ENCODE results near the gene ARHGAP15. TPM values are rescaled to one million over a fixed set of nuclear protein-coding genes. Genes with fewer than 3 reads are reported as not detected.

Gene ARHGAP15
- total RNA-seq, 1 donor from 2014 or later: not detected

GRCh38 chr2:143175438-143175837 lies 46.2 kb downstream of the ARHGAP15 start:
- Mint-ChIP-seq H3K4me1 (ENCODE audit: low read depth, unreplicated experiment) (no peaks in the 10 kb centered on the region), H3K9me3 (ENCODE audit: unreplicated experiment) (no peaks in the 10 kb centered on the region), H3K27ac (ENCODE audit: unreplicated experiment) (no peak overlapping the region), H3K36me3 (ENCODE audit: low read depth, unreplicated experiment) (no peaks in the 10 kb centered on the region), H3K4me3 (ENCODE audit: unreplicated experiment) (no peak overlapping the region), H3K27me3 (ENCODE audit: low read depth, unreplicated experiment) (no peaks in the 10 kb centered on the region)
- Histone ChIP-seq H3K4me1 (ENCODE audit: insufficient read depth, low read length) (no peaks in the 10 kb centered on the region), H3K4me2 (ENCODE audit: low read length) (no peak overlapping the region), H4K20me1 (ENCODE audit: insufficient read depth, low read length) (no peaks in the 10 kb centered on the region), H3K36me3 (ENCODE audit: insufficient read depth, low read length) (no peaks in the 10 kb centered on the region), H3K27ac (ENCODE audit: low read depth, low read length) (no peak overlapping the region), H2AFZ (ENCODE audit: low read depth, low read length) (no peak overlapping the region), H3K4me3 (ENCODE audit: insufficient read depth, low read depth, low read length) (no peak overlapping the region), H3K27me3 (ENCODE audit: insufficient read depth, low read length) (no peaks in the 10 kb centered on the region), H3K79me2 (ENCODE audit: insufficient read depth, low read length) (no peaks in the 10 kb centered on the region), H3K9me3 (ENCODE audit: insufficient read depth, low read depth, low read length) (no peaks in the 10 kb centered on the region), H3K9ac (ENCODE audit: low read length) (no peak overlapping the region)
- TF ChIP-seq CTCF (IDR thresholded peaks at IDR 0.05; ENCODE audit: insufficient read depth, low read depth, low read length) (no peak), EZH2 (IDR thresholded peaks at IDR 0.05; ENCODE audit: insufficient read depth, low read length) (no peak)
- DNase-seq (ENCODE audit: low read depth) (no peak), FAIRE-seq (no peak)

- FAIRE-seq: no peak
- no peaks in the 10 kb centered on the region for H3K27me3 Mint-ChIP-seq (ENCODE audit: low read depth, unreplicated experiment)
These were observed 47.4 kb downstream of the ARHGAP15 start for GRCh38 chr2:143176606-143177005.

More at GRCh38 chr2:143176606-143177005, 47.4 kb downstream of the ARHGAP15 start:
- Mint-ChIP-seq H3K36me3 (ENCODE audit: low read depth, unreplicated experiment) (no peaks in the 10 kb centered on the region), H3K4me3 (ENCODE audit: unreplicated experiment) (no peak overlapping the region), H3K9me3 (ENCODE audit: unreplicated experiment) (peaks cover 2% of the 10 kb centered on the region), H3K27ac (ENCODE audit: unreplicated experiment) (no peak overlapping the region), H3K4me1 (ENCODE audit: low read depth, unreplicated experiment) (no peaks in the 10 kb centered on the region)
- no peak for DNase-seq (ENCODE audit: low read depth)
- TF ChIP-seq CTCF (IDR thresholded peaks at IDR 0.05; ENCODE audit: insufficient read depth, low read depth, low read length) (no peak), EZH2 (IDR thresholded peaks at IDR 0.05; ENCODE audit: insufficient read depth, low read length) (no peak)
- Histone ChIP-seq H3K4me3 (ENCODE audit: insufficient read depth, low read depth, low read length) (no peak overlapping the region), H3K9ac (ENCODE audit: low read length) (no peak overlapping the region), H3K4me1 (ENCODE audit: insufficient read depth, low read length) (no peaks in the 10 kb centered on the region), H3K36me3 (ENCODE audit: insufficient read depth, low read length) (no peaks in the 10 kb centered on the region), H3K4me2 (ENCODE audit: low read length) (no peak overlapping the region), H2AFZ (ENCODE audit: low read depth, low read length) (no peak overlapping the region), H4K20me1 (ENCODE audit: insufficient read depth, low read length) (no peaks in the 10 kb centered on the region), H3K27me3 (ENCODE audit: insufficient read depth, low read length) (no peaks in the 10 kb centered on the region), H3K27ac (ENCODE audit: low read depth, low read length) (no peak overlapping the region), H3K79me2 (ENCODE audit: insufficient read depth, low read length) (no peaks in the 10 kb centered on the region), H3K9me3 (ENCODE audit: insufficient read depth, low read depth, low read length) (peaks cover 3% of the 10 kb centered on the region)
